ENCODE results near the gene NF1.
"Not testable (repeated sequence)": the region's sequence is repeated elsewhere in the genome, so short reads cannot be mapped to it uniquely, and the experiment has no call there.

NF1 gene

DNA sequence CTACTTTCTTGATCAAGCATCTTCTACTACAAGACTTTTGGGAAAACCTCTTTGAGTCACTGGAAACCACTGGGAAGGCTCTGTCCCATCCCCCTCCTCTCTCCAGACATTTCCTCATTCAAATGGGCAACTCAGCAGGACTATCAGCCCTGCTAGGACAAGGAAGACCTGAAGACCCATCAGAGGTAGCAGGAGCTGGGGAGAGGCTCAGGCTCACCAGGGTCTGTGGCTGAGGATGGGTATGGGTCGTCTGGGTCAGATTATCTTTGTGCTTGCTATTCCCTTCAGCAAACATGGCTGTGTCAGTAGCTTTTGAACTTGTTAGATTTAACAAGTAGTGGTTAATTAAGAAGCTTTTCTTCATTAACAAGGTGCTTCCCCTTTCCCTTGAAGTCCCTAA is 15.0 kb upstream of the NF1 start:
- DNase-seq = no peak

DNA sequence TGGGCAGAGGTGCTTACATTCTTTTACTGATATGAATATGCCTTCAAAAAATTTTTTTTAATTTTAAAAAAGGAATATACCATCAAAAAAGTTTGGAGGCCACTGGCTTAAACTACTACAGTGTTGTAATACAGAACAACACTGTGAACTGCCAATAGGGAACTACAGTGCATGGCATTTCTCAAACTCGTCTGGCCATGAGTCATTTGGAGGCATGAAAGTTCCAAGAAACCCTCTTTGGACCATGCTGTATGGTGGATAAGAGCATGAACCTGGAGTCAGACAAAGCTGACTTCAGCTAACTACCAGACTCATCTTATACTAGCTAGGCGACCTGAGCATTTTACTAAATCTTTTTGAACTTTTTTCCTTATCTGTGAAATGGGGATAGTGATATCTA is 9.2 kb upstream of the NF1 start:
- no peak for DNase-seq

DNA sequence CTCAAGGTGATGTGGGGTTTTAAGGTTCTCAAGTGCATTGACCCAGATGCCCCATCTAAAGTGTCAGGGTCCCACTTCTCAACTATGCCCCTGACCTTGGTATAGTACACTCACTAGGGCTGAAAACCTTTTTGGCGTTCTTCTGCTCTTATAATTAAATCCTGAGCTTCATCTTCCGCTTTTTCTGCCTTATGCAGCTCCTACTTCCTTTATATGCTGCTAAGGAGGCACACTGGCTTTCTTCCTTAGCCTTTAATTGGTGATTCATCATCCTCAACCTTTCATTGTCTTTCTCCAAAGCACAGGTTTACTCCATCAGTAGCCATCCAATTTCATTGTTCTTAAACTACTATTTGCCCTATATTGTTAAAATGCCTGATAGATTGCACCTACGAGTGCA is 5.3 kb upstream of the NF1 start:
- no peak for DNase-seq

DNA sequence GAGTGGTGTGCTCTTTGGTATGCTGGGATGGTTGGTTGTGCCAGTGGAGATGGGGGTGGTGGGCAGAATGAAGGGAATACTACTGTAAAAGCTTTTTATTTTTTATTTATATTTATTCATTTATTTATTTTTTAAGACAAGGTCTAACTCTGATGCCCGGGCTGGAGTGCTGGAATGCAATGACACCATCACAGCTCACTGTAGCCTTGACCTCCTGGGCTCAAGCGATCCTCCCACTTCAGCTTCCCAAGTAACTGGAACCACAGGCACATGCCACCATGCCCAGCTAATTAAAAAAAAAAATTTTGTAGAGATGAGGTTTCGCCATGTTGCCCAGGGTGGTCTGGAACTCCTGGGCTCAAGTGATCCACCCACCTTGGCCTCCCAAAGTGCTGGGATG is 4.1 kb upstream of the NF1 start:
- not testable (repeated sequence) for DNase-seq

DNA sequence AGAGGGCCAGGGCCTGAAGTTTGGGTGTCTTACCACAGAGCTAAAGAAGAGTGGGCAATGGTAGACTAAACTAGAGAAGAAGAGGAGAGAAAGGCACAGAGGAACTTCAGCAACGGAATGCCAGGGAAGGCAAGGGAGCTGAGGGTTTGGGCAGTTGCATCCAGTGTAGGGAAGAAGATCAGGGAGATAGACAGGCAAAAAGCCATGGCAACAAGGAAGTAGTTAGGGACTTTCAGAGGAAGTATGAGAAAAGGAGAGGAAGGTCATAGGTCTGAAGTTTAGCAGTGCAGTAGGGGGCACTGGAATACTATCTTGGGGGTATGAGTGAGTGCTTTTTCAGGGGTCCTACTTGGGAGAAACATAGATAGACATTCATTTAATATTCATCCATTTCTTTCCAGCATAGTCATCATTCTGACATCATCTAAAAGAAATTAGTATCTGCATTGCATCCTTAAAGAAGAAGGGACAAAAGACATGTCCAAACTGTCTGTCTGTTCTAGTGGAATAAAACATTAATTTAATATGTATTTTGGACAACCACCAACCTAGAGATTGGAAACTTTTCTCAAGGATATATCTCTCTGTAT is 2.2 kb upstream of the NF1 start:
- DNase-seq = no peak

DNA sequence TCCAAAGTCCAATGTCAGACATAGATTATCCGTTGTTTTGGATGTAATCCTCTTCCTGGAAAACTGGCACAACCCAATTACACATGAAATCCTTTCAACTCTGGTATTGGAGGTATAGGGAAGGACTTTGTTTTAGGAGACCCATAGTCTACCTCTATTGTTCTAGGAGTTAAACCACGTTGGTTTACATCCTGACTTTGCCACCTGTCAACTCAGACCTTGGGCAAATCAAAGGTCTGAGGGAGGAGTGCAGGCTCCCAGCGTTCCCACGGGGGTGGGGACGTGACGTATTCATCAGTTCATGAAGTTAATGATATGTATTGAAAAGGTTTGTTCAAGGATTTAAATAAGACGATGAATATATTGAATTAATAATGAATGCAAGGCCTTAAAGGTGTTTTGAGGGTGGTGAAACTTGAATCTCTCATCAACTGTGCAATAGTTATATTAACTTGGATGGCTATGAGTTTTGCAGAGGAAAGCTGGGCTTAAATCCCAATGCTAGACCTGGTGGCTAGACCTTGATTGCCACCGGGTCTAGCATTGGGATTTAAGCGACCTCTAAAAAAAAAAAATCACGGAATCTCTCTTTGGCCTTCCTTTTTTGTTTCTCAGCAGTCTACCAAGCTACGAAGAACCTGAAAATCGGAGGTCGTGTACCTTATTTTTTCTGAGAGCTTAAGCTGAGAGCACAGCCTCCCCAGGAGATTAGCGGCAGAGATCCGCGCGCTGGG is 744 bp upstream of the NF1 start:
- no peak for DNase-seq

DNA sequence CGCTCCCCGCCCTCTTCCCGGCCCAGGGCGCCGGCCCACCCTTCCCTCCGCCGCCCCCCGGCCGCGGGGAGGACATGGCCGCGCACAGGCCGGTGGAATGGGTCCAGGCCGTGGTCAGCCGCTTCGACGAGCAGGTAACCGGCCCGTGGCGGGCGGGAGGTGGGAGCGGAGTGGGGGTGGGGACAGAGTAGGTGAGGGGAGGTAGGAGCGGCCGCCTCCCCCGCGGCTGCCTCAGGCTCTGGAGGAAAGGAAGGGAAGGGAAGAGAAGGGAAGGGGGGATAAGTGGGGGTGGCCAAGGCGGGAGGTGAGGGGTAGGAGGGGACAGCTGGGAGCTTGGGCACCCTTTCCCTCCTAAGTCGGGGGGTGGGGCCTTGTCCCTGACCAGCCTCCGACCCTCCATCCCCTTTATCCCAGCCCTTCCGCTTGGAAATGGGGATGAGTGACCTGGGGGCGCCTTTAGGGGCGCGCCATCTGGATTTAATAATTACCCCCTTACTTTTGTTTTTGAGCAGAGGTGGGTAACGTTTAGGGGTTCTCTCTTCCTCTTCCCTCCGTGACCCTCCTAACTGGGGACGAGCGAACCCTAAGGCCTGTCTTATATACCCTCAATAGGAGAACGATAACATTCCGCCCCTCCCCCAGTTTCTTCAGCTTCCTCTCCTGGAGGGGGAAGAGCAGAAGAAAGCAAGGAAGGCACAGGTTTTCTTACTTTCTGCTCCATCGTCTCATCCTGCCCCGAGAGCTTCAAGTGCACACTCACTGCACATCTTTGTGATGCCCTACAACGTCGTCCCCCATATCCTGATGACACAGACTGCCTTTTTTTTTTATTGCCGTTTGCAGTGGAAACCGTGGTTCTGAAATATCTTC is 694 bp downstream of the NF1 start:
- DNase-seq = peak; percentile 37

DNA sequence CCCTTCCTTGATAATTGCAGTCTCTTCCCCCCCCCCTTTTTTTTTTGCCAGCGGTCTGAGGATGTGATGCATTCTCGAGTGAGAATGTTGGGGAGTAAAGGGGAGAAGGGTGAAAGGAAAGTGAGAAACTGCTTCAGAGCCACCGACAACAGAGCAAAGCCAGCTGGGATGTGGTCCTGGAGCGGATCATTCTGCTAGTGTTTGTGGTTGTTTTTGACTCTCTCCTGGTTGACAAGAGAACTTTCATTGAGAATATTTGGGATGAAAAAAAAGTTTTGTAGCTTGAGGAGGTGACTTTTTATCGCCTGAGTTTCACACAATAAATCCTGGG is 1.3 kb downstream of the NF1 start:
- DNase-seq = no peak

DNA sequence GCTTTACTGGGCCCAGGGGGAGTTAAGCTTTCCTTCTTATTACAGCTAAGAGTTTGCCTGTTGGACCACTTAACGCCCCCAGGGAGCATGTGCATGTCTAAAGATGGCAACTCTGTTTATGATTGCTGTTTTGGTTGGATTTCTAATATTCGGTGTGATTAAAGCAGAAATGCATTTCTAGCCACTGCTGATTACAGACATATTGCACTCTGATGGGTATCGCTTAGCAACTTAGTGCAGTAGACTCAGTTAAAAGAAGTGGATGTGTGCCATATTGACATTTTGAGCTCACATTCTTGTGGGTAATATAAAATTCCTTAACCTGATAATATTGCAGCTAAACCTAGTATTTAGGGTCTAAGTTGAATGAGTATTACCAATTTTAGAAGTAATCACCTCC is 4.2 kb downstream of the NF1 start:
- DNase-seq = no peak

DNA sequence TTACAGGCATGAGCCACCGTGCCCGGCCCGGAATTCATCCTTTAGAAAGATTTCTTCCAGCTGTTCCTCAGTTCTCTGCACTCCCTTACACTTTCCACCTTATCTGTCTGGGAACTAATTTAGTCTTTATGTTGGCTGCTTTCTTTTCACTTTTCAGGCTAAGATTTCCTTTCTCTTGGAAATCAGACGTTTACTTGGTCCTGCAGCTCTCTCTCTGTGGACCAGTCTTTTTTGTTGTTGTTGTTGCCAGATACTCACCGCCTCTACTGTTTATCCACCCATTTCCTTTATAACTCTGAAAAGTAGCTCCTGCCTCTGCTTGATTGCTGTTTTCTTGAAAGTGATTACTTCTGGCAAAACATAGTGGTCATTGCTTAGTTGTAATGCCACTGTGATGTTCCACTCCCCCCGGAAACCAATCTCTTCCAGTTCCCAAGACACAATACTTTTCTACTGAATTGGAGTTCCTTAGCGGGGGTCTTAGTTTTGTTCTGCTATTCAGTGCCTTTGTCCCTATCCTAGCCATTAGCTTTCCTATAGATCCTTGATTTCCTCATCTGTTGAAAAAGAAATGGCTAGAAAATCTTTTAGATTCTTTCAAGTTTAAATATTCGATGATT is 6.2 kb downstream of the NF1 start:
- no peak for DNase-seq

DNA sequence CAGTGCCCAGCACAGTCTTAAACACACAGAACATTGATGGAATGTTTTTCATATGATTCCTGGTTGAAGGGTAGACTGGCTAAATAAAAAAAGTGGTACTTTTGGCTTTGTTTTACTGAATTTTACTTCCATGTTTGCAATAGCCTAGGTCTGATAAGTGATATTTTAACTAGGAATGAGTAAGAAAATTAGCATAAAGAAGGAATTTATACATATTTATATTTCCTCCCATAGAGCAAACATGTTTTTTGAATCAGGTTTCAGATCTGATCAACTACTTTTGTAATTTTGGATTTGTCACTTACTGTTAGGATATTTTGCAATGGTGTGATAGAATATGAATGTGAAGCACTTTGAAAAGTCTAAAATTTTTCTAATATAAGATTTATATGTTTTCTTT is 7.2 kb downstream of the NF1 start:
- DNase-seq = no peak

DNA sequence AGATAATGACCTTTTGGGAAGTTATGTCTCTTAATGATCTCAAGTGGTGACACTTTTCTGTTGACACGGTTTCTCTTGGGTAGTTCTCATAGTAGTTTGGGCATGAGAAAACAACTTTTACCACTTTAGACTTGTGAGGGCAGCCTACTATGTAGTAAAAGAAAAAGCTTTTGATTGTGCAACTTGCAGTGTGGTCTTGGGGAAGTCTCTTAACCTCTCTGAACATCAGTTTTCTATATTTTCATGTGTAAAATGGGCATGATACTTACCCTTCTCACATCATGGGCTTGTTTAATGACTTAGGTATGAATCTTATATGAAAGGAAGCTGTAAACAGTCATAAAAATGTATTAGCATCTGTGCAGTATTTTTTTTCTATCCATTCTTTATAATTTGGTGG is 11.2 kb downstream of the NF1 start:
- DNase-seq = no peak

DNA sequence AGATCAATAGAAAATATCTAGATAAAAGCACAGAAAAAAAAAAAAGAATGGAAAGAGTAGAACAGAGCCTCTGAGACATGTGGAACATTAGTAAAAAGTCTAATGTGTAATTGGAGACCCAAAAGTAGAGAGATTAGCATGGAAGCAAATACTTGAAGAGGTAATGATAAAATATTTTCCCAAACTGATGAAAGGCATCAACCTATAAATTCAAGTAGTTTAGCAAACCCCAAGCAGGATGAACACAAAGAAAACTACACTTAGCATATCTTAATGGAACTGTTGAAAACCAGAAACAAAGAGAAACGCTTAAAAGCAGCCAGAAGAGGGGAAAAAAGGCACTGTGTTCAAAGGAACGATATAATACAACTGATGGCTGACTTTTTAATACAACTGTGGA is 16.4 kb downstream of the NF1 start:
- DNase-seq = no peak

DNA sequence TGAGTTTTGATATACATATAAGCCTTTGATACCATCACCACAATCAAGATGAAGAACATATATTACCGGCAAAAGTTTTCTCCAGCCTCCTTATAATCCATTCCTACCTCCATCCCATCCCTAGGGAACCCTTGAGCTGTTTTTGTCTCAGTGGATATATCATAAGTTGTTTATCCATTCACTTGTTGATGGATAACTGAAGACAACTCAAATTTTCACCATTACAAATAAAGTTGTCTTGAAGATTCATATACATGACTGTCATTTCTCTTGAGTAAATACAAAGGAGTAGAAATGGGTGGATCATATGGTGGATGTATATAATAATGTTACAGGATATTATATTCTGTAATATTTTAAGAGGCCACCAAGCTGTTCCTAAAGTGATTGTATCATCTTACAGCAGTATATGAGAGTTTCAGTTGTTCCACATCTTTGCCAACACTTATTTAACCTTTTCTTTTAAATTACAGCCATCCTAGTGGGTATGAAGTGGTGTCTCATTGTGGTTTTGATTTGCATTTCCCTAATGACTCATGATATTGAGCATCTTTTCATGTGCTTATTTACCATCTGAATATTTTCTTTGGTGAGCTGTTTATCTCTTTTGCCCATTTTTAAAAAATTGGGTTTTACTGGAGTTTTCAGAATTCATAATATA is 17.4 kb downstream of the NF1 start:
- no peak for DNase-seq

DNA sequence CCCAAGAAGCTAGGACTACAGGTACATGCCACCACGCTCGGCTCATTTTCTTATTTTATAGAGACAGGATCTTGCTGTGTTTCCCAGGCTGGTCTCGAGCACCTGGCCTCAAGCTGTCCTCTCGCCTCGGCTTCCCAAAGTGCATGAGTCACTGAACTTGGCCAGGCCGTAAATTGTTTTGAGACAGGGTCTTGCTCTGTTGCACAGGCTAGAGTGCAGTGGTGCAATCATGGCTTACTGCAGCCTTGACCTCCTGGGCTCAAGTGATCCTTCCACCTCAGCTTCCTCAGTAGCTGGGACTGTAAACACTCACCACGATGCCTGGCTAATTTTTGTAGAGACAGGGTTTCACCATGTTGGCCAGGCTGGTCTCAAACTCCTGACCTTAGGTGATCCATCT is 18.6 kb downstream of the NF1 start:
- not testable (repeated sequence) for DNase-seq

DNA sequence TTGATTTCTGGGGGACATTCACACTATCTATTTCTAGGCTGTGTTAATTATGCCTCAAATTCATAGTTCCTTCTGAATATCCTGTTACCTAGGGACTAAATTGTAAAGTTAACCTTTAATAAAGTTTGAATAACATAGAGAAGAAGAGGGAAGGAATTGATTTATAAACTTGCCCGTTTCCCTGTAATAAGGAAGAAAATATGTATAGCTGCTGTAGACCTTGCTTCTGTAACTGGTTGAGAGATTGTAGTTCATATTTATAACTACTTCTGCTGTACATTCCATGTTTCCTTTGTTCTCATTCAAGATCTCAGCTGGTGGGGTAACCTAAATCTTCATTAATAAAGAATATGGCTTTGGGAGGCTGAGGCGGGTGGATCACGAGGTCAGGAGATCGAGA is 19.2 kb downstream of the NF1 start:
- no peak for DNase-seq

DNA sequence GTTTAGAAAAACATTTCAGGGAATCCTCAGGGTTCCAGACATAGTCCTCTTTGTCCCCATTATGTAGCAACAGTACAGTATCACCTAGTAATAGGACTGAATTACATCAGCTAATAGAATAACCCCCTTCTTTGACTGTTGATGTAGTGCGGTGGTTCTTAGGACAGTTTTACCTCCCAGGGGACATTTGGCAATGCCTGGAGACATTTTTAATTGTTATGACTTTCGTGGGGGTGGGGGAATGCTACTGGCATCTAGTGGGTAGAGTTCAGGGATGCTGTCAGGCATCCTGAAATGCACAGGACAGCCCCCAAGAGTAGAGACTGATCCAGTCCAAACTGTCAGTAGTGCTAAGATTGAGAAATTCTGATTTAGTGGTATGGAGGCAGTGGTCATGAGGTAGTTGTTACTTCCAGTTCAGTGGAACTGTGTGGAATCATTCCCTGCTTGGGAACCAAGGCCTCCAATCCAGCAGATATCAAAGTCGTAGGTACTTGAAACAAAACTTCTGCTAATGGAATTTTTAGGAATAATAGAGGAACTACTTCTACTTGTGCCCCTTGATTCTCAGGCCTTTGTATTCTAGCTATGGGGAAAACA is 20.3 kb downstream of the NF1 start:
- DNase-seq = no peak

DNA sequence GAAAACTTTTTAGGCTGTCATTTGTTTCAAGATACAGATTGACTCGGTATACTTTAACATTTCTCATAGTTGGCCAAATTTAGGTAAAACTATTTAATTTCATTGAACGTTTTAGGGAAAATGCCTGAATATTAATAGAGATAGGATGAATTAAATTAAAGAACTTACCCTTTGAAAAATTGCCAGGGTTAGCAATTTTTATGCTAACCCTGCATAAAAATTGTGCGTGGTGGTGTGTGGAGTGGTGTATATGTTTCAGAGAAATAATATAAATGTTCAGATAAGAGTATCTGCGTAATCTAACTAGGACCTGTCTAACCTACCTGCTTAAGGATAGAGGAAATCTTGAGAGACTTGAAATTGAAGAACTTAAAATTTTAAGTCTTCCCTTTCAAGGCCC is 21.4 kb downstream of the NF1 start:
- DNase-seq = no peak

DNA sequence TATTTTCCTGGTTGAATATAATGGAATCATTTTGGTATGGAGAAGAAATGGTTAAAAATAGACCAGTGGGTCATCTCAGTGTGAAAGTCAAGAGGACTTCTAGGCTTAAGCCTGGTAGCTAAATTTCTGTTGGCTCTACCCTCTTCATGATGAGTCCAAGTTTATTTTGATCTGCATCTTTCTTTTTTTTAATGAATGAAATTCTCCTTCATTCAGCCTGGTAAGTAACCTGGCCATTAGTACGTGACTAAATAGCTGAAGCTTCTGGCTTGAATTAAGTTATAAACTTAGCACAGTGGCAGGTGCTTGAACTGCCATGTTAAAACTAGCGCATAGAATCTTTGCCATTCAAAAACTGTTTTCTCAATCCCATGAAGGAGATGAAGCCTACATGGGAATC is 28.0 kb downstream of the NF1 start:
- no peak for DNase-seq

DNA sequence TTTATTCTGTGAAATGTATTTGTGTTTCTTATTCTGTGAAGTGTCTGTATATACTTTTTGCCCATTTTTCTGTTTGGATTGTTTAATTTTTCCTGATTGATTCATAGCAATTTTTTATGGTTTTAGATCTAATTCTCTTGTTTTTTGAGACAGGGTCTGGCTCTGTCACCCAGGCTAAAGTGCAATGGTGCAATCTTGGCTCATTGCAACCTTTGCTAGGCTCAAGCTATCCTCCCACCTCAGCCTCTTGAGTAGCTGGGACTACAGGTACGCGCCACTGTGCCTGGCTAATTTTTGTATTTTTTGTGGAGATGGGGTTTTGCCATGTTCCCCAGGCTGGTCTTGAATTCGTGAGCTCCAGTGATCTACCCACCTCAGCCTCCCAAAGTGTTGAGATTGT is 31.5 kb downstream of the NF1 start:
- DNase-seq = no peak

DNA sequence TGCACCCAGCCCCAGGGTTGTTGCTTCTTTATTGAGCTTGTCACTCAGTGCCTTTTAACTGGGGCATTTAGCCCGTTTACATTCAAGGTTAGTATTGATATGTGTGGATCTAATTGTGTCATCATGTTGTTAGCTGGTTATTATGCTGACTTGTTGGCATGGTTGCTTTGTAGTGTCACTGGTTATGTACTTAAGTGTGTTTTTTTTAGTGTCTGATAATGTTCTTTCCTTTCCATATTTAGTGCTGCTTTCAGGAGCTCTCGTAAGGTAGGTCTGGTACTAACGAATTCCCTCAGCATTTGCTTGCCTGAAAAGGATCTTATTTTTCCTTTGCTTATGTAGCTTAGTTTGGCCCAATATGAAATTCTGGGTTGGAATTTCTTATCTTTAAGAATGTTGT is 33.5 kb downstream of the NF1 start:
- no peak for DNase-seq

DNA sequence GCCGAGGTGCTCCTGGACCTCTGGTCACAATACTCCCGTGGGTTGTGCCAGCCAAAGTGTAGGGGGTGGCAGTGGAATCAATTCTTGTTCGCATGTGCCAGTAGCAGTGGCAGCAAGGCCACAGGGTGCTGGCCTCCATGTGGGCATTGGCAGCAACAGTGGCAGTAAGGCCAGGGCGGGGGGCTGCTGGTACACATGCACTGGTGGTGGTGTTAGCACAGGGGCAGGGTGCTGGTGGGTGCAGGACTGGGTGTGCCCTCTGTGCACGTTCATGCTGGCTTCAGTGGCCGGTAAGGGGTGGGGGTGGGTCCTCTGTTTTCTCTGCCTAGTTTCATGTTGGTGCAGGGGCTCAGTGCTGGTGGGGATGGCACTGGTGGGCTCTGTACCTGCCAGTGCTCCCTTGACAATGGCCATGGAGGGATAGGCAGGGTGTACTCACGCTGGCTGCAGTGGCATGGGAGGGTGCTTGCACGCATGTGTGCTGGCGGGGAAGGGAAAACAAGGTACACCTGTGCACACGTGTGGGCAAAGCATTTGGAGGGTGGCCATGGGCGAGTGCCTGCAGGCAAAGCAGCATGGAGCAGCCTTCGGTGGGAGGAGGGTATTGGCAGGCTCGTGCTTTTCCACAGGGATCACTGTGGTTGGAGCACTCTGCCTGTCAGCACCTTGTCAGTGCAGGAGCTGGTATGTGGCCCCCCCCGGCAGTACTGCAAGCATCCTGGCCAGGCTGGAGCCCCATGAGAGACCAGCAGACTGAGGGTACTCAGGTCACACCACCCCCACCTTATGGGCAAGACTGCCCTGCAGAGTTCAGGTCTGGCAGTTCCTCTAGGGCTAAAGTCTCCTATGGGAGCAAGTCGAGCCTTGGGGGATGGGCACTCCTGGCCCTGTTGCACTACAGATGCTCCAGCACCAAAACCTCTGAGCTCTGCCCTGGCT is 35.8 kb downstream of the NF1 start:
- no peak for DNase-seq
